HG02763 (cell line): Measurements from ENCODE around the gene CDH4.

Source experiments
- ATAC-seq: cut with Tn5 transposase; IDR thresholded peaks from one replicate; pipeline ENCODE4 v1.9.1; 2021; ENCODE audit warnings: mild to moderate bottlenecking, moderate library complexity; ENCODE audit not compliant: unreplicated experiment

The CDH4 gene

DNA sequence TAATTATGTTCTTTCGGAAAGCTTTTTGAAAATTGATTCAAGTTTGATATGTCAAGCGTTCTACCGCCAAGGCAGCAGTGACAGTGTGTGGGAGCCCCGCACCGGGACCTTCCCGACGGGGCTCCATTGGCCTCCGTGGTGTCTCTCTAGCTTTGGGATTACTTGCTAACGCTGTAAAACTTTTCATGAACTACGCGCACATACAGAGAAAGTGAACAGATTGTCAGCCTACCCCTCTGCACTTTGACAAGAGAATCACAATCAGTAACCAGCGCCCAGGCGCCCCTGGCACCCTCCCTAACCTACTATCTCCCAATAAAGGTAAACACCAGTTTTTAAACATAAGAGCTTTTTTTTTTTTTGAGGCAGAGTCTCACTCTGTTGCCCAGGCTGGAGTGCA is 274.8 kb downstream of the CDH4 start:
- ATAC-seq = no peak

DNA sequence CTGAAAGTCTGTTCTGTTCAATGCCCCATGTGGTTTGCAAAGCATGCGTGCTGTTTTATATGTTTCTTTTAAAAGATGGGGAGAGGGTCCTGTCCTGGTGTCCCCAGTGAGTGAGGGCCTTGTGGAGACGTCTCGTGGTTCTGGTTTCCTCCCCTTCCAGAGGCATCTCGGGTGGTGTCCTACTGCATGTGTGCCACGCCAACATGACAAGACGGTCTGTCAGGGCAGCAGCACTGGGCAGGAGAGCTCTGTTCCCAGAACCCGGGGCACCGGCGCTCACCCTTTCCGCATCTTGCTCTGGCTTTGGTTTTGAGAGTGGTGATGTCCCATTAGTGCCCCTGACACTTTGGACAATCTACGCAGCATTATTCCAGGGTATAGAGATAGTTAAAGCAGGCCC is 275.6 kb downstream of the CDH4 start:
- ATAC-seq = no peak

DNA sequence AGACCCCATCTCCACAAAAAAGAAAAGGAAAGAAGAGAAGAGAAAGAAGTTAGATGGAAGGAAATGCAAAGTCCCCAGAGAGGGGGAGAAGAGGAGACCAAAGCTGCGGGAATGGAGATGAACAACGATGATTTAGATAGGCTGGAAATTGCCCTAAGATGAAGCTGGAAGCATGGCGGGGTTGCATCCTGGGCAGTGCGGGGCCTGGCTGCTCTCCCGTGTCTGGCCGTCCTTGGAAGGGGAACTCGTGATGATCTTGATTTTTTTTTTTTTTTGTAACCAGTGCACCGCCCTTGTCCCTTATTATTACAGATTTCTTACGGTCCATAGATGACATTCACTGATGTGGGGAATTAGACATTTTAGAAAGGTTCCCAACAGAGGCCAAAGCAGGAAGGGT is 276.5 kb downstream of the CDH4 start:
- no peak for ATAC-seq

DNA sequence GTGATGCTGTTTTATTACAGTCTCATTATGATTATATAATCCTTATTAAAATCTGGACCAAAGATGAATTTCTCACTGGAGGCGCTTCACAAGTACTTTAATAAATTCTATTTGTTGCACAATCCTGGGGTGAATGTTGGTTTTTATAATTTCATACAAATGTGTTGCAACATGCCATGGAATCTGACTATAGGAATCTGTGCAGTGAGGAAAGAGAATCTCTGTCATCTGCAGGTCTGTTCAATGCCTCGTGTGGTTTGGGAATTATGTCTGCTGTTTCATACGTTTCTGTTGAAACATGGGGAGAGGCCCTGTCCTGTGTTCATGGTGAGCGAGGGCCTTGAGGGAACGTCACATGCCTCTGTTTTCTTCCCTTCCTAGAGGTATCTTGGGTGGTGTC is 277.3 kb downstream of the CDH4 start:
- no peak for ATAC-seq

DNA sequence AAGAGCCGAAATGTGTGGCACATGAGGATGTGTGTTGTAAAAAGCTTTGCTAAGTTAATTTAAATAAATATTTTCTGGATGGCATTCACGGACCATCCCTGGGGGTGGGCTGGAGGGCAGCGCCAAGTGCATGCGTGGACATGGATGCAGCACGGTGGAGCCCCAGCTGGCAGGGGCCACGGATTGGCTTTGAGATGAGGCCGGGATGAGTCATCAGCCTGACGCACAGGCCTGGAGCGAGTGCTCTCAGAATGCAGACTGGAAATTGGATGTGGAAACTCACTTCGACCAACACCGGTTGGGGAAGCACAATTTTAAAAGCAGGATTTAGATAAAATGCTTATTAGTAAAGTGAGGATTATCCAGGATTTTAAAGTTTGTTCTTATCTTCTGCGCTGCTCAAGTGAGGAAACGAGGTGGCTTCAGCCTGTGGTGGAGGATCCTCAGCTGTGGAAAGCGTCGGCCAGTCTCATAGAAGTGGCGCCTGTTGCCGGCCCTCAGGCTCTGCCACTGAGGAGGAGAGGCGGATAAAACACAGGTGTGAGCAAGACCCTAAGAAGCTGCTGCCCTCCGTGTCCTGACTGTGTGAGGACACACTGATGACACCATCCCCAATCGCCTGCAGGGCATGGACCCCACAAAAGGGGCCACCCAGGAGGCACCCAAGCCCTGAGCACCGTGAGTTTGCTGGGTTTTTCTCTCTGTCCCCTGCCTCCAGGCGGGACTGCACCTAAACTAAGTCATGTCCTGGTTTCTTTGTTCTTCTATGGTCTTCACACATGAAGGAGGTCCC is 279.7 kb downstream of the CDH4 start:
- ATAC-seq = no peak

DNA sequence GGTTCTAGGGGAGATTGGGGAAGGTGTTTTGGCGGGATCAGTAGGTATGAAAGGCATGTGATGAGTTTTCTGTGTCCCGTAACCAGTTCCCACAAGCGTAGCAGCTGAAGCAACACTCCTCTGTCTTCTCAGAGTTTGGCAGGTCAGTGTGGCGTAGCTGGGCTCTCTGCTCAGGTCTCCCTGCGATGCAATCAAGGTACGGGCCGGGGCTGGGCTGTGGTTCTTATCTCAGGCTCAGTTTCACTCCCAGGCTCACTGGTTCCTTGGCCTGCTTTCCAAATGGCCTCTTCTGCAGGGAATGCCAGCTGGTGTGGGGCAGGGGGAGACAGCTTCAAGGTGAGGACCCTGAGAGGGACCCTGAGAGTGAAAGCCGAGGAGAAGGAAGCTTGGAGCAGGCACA is 280.7 kb downstream of the CDH4 start:
- ATAC-seq = no peak

DNA sequence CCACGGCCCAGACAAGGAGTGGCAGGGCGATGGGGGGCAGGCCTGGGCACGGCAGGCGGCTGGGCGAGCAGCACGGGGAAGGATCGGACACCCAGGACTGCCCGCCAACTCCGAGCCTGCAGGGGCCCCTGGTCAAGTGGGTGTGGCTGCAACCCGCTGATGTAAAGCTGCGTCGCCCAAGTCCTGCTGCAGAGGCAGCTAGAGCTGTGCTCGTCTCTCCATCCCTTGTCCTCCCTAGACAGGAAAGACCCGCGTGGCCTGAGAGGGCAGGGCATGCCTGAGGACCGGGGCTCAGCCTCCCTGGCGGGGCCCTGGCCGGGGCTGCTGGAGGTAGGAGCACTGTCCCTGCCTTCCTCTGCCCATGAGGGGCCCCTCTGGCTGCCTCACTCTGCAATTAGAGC is 281.2 kb downstream of the CDH4 start:
- no peak for ATAC-seq

DNA sequence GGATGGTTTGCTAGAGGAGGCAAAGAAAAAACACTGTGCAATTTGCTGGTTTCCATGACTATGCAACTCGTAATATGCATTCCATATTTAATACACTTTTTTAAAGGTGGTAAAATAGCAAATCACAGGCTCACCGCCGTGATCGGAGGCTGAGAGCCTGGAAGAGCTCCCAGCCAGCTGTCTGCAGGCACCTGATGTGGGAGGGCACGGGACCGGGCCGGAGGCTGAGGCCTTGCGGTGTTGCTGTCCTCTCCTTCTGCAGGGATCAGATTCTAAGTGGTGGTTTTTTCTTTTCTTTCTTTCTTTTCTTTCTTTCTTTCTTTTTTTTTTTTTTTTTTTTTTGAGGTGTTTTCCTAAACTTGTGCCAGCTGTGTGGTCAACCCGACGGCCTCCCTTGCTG is 282.3 kb downstream of the CDH4 start:
- no peak for ATAC-seq

DNA sequence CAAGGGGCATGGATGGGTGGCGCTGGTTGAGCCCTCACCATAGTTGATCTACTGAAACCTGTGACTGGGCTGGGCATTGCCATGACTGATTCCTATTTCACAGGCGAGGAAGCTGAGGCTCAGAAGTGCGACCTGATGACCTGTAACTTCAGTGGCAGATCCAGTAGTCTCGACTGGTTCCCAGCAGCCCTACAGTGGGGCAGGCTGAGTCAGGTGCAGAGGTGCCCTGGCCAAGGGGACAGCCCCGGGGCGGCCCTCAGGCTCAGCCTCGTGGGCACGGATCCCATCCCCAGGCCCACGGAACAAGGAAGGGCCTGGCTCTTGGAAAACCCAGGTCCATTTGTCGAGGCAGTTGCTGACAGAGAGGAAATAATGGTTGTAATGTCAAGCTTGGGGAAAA is 283.0 kb downstream of the CDH4 start:
- no peak for ATAC-seq

DNA sequence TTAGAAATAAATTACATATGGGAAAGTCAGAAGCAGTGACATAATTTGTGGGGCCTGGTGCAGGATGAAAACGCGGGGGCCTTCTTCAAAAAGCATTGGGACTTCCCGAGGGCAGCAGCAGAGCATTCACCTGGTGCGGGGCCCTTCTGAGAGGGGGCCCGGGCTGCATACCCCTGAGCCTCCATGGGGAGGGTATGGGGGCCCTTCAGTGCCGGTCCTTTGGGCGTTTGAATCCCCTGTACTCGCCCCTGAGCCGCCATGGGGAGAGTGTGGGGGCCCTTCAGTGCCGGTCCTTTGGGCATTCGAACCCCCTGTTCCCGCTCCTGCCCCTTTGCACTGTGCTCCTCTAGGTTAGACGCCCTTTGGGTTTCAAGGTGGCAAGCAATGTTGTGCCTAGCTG is 283.5 kb downstream of the CDH4 start:
- no peak for ATAC-seq

DNA sequence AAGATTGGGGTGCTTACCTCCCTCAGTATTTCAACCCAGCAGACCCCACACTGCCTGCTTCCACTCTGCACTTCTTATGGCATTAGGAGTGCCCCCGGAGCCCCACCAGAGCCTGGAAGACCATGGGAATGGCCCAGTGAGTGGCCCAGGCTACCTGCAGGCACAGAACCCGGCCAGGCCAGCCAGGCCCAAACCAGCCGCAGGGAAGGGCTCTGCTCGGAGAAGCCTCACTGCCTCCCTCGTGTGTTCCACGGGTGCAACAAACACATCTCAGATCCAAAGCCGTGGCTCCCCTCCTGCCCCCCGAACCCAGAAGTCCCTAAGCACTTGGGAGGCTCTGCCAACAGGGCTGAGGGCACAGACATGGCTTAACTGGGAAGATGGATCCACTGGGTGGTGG is 283.9 kb downstream of the CDH4 start:
- ATAC-seq = no peak

DNA sequence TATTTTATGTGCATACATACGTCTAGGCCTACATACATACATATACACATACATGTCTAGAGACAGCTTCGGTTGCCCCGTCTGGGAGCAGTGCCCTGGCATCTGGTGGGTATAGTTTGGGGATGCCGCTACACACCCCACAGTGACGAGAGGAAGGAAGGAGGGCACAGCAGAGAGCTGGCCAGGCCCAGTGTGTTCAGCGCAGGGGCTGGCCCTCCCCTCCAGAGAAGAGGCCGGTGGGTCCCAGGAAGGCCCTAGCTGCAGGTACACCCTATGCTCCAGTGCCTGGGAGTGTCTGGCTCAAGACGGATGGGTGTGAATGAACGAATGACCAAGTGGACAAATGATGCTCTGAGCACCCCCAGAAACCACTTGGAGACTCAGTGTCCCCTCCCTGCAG is 284.6 kb downstream of the CDH4 start:
- ATAC-seq = no peak

DNA sequence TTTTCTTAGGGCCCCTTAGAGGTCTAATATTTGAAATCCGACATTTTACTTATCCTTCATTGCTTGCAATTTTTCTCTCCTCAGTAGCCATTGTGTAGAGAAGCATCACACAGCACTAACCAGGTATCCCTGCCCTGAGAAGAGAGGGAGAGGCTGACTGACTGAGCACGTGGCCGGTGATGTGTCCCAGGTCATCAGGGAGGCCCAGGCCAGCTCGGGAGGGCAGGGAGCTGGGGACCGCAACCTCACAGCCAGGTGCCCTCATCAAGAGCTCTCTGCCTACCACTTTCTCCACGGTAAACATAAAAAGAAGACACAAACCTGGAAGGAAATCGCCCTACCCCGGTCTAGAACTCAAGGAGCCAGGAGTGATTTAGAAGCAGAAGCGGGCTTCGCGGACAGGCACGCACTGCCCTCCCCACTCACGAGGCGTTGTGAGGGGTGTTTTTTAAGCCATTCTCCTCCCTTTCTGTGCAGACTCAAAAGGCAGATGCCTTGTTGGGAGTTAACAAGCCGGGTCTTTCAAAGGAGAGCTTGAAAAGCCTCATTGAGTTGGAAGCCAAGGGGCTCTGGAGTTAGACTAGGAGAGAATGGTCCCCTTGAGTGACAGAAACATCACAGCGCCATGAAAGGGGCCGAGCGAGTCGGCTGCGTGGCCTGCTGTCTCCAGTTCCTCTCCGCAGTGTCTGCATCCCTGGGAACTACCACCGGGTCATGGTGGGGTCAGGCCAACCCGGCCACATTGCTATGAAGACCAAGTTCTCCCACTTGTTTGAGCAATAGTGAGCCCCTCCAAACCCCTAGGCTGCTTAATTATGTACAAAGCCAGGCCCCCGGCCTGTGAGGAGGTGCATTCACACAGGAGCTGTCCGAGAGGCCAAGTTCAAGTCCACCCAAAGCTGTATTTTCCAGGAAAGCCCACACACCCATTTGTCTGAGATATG is 285.4 kb downstream of the CDH4 start:
- ATAC-seq = no peak

DNA sequence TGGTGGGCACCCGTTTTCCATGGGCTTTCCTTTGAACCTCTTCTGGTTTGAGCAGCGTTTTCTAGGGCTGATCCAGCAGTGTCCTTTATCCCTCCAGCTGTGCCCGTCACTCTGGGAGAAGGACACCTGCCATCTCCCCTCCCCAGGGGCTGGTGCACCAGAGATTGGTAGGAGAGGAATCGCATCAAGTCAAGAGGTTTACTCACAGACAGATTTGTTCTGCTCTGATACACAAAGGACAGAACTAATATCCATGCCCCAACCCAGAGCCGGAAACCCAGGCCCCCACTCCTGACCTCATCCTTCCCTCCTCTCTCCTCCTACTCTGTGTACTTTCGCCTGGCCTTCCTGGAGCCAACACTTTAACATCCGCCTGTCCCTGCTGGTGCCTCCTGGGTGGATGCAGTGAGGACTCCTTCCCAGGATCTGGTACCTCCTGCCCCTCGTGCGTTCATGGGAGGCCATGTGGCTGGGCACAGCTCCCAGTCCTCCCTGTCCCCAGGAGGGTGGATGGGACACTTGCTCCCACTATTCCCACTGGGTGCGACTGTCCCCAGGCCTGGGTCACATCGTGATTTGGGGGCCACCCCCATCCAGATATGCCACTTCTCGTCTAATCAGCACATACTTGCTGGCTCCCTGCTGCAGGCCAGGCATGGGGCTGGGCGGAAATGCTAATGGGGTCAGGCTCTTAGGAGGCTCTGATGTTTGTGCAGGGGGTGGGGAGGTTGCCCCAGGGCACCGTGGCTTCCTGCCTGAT is 286.3 kb downstream of the CDH4 start:
- ATAC-seq = no peak

DNA sequence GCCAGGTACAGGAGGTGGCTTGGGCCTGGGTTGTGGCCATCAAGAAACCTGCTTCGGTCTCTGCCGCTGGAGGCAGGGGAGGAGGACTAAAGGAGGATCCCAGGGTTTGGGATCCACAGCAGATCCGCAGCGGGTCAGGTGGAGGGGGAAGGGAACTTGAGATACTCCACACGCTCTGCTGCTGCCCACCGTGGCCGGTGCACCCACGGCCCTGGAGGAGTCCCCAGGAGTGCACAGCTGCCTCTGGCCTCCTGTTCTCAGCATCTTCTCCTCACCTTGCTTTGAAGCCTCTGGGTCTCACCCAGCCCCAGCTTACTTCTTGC is 286.8 kb downstream of the CDH4 start:
- ATAC-seq = no peak

DNA sequence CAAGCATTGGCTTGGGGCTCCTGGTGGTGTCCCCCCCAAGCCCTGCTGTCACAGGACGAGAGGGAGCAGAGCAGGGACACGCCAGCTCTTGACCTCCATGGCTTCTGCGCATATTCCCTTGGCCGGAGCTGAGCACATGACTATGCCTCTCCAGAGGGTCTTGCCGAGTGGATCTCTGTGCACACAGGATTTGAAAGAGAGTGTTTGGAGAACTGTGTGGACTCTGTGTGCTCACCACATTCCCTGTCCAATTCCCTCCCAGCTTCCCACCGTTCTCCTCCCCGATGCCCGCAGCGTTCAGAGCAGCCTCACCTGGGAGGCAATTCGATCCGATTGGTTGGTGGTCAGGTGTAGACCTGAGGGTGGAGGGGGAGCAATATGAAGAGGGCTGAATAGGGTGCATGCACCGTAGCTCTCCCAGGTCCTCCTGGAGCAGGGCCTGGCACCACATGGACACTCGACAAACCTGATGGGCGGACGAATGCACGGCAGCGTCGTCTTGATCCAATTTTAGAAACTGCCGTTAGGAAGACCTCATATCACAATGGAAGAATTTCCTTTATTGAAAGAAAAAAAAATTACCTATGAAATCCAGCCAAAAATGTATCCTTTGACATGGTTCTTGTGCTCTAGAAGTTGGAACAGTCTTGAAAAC is 287.8 kb downstream of the CDH4 start:
- ATAC-seq = no peak

DNA sequence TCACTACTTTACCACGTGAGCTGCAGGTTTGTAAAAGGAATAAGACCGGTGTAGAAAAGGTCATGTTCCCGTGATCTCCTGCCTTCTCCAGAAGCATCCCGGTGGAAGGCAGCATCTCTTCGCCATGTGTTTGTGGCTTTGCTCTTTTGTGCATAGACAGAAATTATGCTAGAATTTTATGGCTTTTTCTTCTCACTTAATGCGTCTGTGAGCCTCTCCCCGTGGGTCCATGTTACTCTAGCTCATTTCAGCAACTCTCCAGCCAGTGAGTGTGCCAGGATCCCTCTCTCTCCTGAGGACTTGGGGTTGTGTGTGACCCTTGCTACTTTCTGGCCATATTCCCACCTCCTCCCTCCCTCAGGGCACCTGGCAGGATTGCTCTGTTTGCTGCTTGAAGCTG is 289.5 kb downstream of the CDH4 start:
- no peak for ATAC-seq

DNA sequence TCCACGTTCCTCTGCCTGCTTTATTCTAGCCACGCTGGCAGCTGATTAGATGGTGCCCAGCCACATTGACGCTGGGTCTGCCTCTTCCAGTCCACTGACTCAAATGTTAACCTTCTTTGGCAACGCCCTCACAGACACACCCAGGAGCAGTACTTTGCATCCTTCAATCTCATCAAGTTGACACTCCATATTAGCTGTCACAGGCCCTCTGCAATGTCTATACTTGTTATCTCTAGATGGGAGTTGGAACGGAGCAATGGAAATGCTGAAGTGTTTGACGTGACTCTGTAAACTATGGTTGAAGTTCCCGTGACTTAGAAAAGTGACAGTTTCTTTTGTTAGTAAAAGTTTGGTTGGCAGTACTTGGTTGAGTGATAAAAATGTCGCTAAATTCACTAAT is 291.0 kb downstream of the CDH4 start:
- no peak for ATAC-seq

DNA sequence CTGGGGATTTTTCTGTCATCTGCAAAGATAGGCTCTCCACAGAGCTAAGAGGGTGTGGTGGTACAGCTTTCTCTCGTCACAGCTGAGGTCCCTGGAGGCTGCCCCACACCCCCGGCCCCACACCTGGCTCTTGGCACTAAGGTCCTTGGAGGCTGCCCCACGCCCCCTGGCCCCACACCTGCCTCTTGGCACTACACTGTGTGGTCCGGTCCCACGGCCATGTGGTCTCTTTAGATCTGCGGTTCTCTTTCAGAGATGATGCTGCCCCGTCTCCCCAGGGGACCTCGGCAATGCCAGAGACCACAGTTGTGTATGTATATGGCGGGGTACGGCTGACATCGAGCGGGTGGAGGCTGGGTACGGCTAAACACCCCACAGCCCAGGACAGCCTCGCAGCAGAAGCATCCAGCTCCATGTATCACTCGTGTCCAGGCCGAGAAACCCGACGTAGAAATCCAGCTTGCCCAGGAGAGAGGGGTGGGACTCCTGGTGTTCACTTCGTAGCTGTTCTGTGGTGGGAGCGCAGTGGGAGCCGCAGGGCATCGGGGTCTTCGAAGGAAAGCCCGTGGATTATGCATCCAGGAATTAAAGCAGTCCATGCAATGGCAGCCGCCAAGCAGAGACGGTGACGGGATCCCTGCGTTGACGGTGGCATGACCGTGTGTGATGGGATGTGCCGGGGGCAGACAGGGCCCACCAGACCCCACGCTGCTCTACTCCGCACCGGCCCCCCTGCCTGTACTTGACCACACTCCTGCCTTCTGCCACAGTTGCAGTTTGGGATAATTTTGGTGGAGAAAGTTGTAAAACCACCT is 292.1 kb downstream of the CDH4 start:
- no peak for ATAC-seq
